Measurements from ENCODE around the gene HMG20A.

The HMG20A gene

DNA sequence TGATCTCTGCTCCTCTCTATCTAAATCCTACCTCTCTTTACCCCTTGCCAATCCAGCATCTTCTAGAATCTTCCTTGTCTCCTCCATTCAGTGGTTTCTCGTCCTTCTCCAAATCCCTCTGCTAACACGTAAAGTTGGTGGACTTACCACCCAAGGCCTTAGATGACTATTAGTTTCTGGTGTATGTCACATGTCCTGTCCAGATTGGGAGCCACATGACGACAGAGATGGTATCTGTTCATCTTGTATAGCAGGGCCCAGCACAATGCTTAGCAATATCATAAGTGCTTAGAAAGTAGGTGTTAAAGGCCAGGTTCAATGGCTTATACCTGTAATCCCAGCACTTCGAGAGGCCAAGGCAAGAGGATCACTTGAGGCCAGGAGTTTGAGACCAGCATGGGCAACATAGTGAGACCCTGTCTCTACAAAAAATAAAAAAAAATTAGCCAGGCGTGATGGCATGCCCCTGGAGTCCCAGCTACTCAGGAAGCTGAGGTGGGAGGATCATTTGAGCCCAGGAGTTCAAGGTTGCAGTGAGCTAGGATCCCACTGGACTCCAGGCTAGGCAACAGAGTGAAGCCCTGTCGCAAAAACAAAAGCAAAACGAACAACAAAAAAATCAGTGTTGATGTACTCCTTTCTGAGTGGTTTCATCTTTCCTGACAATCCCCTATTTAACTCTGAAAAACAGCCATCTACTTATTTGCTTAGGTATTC is 81.8 kb downstream of the HMG20A start:
- DNase-seq, result no peak

GRCh38 chr15:77503240-77503639 is 82.6 kb downstream of the HMG20A start:
- DNase-seq, result no peak

DNA sequence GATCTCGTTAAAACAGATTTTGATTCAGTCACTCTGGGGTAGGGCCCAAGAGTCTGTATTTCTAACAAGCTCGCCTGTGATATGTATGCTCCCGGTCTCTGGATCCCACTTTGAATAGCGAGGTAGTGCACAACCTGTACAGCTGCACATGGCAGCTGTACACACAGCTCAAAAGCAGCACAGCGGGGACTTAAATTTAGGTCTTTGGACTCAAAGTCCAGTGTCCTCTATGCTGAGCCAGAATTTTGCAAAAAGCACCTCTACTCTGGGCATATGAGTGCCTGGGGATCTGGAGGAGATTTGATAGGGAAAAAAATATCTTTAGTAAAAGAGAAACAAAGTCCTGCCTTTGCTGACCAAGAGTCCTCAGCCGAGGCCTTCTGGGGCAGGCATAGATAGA is 83.1 kb downstream of the HMG20A start:
- no peak for DNase-seq

GRCh38 chr15:77504306-77504705 is 83.6 kb downstream of the HMG20A start:
- peak in 1 of 3 donors; percentile 15 for DNase-seq

DNA sequence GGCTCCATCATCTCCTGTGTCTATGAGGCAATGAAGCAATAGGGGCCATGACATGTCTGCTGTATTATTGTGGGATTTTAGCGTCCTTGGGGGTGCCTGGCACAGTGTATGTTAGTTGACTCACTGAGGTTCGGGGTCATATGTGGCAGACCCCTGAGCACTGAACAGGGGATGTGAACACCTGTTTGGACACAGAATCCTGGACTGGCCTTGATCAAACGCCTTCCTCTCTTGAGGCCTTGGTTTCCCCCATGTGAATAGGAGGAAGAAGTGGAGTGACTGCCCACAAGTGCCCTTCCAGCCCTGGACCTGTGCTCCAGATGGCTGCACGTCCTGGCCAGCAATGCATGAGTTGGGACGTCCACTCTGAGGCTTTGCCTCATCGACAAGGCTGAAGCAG is 84.2 kb downstream of the HMG20A start:
- DNase-seq, result no peak

DNA sequence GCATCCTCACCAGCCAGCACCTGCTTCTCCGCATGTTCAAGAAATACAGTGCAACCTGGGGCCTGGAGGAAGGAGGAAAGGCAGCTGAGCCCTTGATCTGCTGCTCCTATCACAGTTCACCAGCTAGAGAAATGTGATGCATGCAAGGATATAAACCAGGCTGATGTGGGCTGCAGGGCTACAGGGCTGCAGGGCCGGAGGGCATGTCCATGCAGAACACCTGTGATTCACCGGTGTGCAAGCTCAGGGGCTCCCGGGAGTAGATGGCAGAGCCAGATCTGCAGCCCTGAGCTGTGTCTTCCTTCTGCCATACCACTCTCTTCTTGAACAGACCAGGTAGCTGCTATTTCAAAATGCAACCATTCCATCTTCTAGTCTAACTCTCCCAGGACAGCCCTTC is 84.9 kb downstream of the HMG20A start:
- DNase-seq, result no peak

DNA sequence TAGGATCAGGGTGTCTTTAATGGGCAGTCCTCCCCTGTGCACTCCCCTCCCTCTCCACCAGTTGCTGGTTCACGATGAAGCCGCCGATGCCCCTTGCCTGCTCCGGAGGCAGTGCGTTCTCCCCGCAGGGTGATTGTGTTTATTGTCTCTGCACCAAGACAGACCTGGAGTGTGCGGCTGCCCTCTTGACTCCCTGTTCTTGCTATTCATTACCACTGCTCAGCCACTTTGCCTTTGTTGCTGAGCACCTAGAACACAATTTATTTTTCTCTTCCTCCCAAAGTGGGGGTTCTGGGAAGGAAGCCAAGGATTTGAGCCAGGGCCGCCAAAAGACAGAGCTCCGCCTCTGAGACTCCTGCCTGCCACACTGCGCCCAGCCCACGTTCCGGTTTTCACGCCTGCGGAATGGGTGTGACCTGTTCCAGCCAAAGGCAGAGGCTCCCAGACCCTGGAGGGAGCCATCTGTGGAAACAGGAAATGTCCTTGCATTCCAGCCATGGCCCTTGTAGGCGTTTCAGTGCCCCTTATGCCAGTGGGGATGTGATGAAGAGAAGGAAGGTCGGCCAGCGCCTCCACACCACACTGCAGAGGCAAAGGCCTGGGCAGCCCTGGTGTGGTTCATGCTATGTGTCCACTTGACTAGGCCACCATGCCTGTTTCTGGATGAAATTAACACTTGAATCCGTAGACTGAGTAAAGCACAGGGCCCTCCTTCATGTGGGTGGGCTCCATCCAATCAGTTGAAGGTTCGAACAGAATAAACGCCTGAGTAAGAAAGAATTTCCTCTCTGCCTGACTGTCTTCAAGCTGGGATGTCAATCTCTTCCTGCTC is 85.8 kb downstream of the HMG20A start:
- no peak for DNase-seq

- peak; percentile 63 to 67 (median 64) for DNase-seq
These were observed 86.6 kb downstream of the HMG20A start for GRCh38 chr15:77507143-77507897.

DNA sequence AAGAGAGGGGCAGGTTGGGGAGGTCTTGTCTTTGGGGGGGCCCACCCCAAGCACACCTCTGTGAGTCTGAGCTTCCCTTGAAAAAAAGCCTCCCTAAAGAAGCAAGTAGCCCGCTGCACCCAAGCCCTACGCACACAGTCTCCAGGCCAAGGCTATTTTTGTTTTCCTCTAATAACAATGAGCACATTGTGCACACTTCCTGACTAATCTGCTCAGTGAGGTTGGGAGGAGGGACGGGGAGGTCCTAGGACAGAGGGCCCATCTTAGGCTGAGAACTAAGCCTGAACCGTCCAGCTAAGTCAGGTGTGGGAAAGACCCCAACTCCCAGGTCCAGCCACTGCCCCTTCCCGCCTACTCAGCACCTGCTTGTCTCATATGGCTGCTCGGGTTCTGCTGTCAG is 87.2 kb downstream of the HMG20A start:
- peak; percentile 28 to 41 (median 39) for DNase-seq

GRCh38 chr15:77508541-77509243 is 88.0 kb downstream of the HMG20A start:
- DNase-seq, result peak; percentile 82 to 91 (median 88)

- no peak for DNase-seq
These were observed 89.7 kb downstream of the HMG20A start for GRCh38 chr15:77510066-77511057.

DNA sequence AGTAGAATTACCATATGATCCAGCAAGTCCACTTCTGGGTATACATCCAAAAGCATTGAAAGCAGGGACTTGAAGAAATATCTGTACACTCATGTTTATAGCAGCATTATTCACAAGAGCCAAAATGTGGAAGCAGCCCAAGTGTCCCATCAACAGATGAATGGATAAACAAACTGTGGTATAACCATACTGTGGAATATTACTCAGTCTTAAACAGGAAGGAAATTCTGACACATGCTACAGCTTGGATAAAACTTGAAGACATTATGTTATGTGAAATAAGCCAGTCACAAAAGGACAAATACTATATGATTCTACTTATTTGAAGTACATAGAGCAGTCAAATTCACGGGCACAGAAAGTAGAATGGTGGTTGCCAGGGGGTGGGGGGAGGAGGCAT is 91.2 kb downstream of the HMG20A start:
- DNase-seq, result peak in 2 of 3 donors; percentile 23 to 38

DNA sequence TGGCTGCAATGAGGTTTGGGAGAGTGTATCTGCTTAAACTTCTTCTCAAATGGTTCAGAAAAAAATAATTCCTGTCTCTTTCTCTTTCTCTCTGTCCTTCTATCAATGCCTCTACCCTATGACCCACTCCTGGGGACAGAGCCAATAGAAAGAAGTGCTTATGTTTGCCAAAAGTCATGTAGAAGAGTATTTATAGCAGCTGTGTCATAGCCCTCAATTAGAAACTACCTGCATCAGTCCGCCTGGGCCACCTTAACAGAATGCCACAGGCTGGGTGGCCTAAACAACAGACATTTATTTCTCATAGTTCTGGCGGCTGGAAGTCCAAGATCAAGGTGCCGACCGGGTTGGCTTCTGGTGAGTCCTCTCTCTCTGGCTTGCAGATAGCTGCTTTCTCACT is 92.5 kb downstream of the HMG20A start:
- DNase-seq, result no peak

- DNase-seq, result no peak
These were observed 94.1 kb downstream of the HMG20A start for GRCh38 chr15:77514641-77515402.

DNA sequence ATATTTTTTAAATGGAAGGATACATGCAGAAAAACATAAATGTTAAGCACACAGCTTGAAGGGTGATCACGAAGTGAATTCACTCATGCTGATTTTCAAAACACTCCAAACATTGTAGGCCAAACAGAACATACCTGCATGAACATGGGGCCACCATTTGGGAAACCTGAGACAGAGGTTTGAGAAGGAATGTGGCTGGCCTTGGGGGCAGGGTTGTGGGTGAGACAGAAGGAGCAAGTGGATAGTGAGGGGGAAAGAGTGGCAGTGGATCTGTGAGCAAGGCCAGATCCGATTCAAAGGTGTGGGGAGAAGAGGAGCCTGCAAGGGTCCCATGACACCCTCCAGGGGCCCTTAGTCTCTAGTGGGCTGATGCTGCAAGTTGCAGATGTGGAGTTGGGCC is 94.9 kb downstream of the HMG20A start:
- no peak for DNase-seq

DNA sequence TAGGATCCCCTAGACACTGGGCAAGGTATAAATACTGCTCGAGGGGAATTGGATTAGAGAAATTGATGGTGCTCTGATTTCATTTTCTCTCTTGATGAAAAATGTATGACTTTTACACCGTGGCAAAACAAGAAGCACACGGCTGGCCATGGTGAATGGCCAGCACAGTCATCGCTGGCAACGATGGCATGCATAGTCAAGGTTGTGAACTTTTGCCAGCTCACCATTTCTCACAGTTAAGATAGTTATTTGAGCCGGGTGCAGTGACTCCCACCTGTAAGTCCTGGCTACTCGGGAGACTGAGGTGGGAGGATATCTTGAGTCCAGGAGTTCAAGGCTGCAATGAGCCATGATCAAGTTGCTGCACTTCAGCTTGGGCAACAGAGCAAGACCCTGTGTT is 95.4 kb downstream of the HMG20A start:
- DNase-seq, result no peak

- DNase-seq, result no peak
These were observed 96.1 kb downstream of the HMG20A start for GRCh38 chr15:77516786-77517185.

GRCh38 chr15:77517579-77517978 is 96.9 kb downstream of the HMG20A start:
- no peak for DNase-seq

- DNase-seq, result no peak
These were observed 97.8 kb downstream of the HMG20A start for GRCh38 chr15:77518458-77518857.

DNA sequence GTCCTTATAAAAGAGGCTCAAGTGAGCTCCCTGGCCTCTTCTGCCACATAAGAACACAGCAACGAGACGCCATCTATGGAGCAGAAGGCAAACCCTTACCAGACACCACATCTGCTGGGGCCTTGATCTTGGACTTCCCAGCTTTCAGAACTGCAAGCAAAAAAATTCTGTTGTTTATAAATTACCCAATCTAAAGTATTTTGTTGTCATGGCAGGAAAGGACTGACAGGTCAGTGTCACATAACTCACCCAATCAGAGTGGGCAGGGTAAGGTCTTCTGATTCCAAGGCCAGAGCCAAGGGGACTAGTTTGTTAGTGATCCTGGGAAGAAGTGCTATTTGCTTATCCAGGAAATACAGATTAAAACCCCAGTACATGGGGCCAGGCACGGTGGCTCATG is 98.9 kb downstream of the HMG20A start:
- DNase-seq, result no peak

GRCh38 chr15:77521206-77521605 is 100.5 kb downstream of the HMG20A start:
- DNase-seq, result no peak
